H7 (cell line): ENCODE measurements around the gene LMCD1. TPM values are rescaled to one million over a fixed set of nuclear protein-coding genes. Genes with fewer than 3 reads are reported as not detected.
A peak's percentile ranks its signal among the peaks of the same experiment; 100 is the strongest.

Source experiments
- DNase-seq: peaks from one replicate; pipeline ENCODE4 v3.0.0; 2012
- H3K27me3 ChIP-seq: 2 replicates; pipeline ENCODE4 v1.6.0; 2011; ENCODE audit warnings: mild to moderate bottlenecking, low read length; ENCODE audit not compliant: control insufficient read depth, insufficient read depth
- H3K36me3 ChIP-seq: replicated peaks from 2 replicates; pipeline ENCODE4 v1.5.1; 2011; ENCODE audit warnings: low read length; ENCODE audit not compliant: control insufficient read depth, insufficient read depth
- H3K4me3 ChIP-seq: 2 replicates; pipeline ENCODE4 v1.5.1; 2011; ENCODE audit warnings: low read depth, mild to moderate bottlenecking, control low read depth, low read length, moderate library complexity; ENCODE audit not compliant: insufficient read depth
- total RNA-seq: library from RNA; depleted of rRNA; stranded (reverse); fragments of >200 nt; shearing (Covaris generic); gene quantifications from 2 replicates; pipeline ENCODE4 v1.2.3, GENCODE V29; 2014

Gene LMCD1
- total RNA-seq, 1 experiment from 2014 or later = 7.9 TPM

- no peak for DNase-seq
- Histone ChIP-seq H3K4me3 (no peak overlapping the region), H3K27me3 (no peaks in the 10 kb centered on the region), H3K36me3 (no peaks in the 10 kb centered on the region)
Observed at GRCh38 chr3:8548502-8549275, 47.1 kb downstream of the LMCD1 start.

- no peak for DNase-seq
- Histone ChIP-seq H3K27me3 (no peaks in the 10 kb centered on the region), H3K4me3 (no peak overlapping the region), H3K36me3 (no peaks in the 10 kb centered on the region)
Observed at GRCh38 chr3:8549354-8549753, 47.7 kb downstream of the LMCD1 start.

GRCh38 chr3:8550611-8551010 is 49.0 kb downstream of the LMCD1 start:
- Histone ChIP-seq H3K4me3 (no peak overlapping the region), H3K36me3 (no peaks in the 10 kb centered on the region), H3K27me3 (no peaks in the 10 kb centered on the region)
- DNase-seq = no peak

- H3K36me3 ChIP-seq = no peaks in the 10 kb centered on the region
- H3K27me3 ChIP-seq = no peaks in the 10 kb centered on the region
- DNase-seq = no peak
- H3K4me3 ChIP-seq = no peak overlapping the region
Observed at GRCh38 chr3:8552223-8552762, 50.7 kb downstream of the LMCD1 start.

GRCh38 chr3:8553405-8553804 is 51.8 kb downstream of the LMCD1 start:
- H3K36me3 ChIP-seq = no peaks in the 10 kb centered on the region

GRCh38 chr3:8554696-8555095 is 53.1 kb downstream of the LMCD1 start:
- DNase-seq = no peak
- no peaks in the 10 kb centered on the region for H3K27me3 ChIP-seq
- H3K36me3 ChIP-seq = no peaks in the 10 kb centered on the region
- H3K4me3 ChIP-seq = no peak overlapping the region

More at GRCh38 chr3:8553405-8553804, 51.8 kb downstream of the LMCD1 start:
- no peaks in the 10 kb centered on the region for H3K27me3 ChIP-seq
- no peak for DNase-seq
- H3K4me3 ChIP-seq = no peak overlapping the region

GRCh38 chr3:8555113-8555661 is 53.6 kb downstream of the LMCD1 start:
- H3K36me3 ChIP-seq = no peaks in the 10 kb centered on the region
- no peak overlapping the region for H3K4me3 ChIP-seq
- peak; percentile 71 for DNase-seq
- no peaks in the 10 kb centered on the region for H3K27me3 ChIP-seq

GRCh38 chr3:8555725-8556472 is 54.3 kb downstream of the LMCD1 start:
- DNase-seq = no peak
- Histone ChIP-seq H3K27me3 (no peaks in the 10 kb centered on the region), H3K4me3 (no peak overlapping the region), H3K36me3 (no peaks in the 10 kb centered on the region)

- Histone ChIP-seq H3K4me3 (no peak overlapping the region), H3K27me3 (no peaks in the 10 kb centered on the region), H3K36me3 (no peaks in the 10 kb centered on the region)
- DNase-seq = no peak
Observed at GRCh38 chr3:8556473-8556869, 54.8 kb downstream of the LMCD1 start.

GRCh38 chr3:8557298-8557697 is 55.7 kb downstream of the LMCD1 start:
- H3K27me3 ChIP-seq = no peaks in the 10 kb centered on the region
- H3K36me3 ChIP-seq = no peaks in the 10 kb centered on the region
- H3K4me3 ChIP-seq = no peak overlapping the region
- DNase-seq = no peak

GRCh38 chr3:8558645-8559044 is 57.0 kb downstream of the LMCD1 start:
- Histone ChIP-seq H3K36me3 (no peaks in the 10 kb centered on the region; the same call in 1 of the 2 replicates), H3K27me3 (no peaks in the 10 kb centered on the region), H3K4me3 (no peak overlapping the region)
- no peak for DNase-seq

GRCh38 chr3:8559351-8559750 is 57.7 kb downstream of the LMCD1 start:
- H3K4me3 ChIP-seq = no peak overlapping the region
- H3K27me3 ChIP-seq = no peaks in the 10 kb centered on the region
- no peak for DNase-seq
- H3K36me3 ChIP-seq = no peaks in the 10 kb centered on the region; the same call in 1 of the 2 replicates

- no peaks in the 10 kb centered on the region for H3K27me3 ChIP-seq
- no peak for DNase-seq
- no peak overlapping the region for H3K4me3 ChIP-seq
- H3K36me3 ChIP-seq = no peaks in the 10 kb centered on the region; the same call in 1 of the 2 replicates
Observed at GRCh38 chr3:8560366-8561007, 58.9 kb downstream of the LMCD1 start.

- no peak overlapping the region for H3K4me3 ChIP-seq
- no peak for DNase-seq
- no peaks in the 10 kb centered on the region for H3K27me3 ChIP-seq
- H3K36me3 ChIP-seq = no peaks in the 10 kb centered on the region; the same call in 1 of the 2 replicates
Observed at GRCh38 chr3:8561370-8561769, 59.7 kb downstream of the LMCD1 start.
